ENCODE data around the gene EVI5. TPM values are rescaled to one million over a fixed set of nuclear protein-coding genes. Genes with fewer than 3 reads are reported as not detected.

Gene EVI5
- polyA plus RNA-seq, 1 donor from 2014 or later: 8.5 TPM

- H3K27ac ChIP-seq (ENCODE audit: low read length): no peak overlapping the region
- no peak for TF ChIP-seq SMC3 (conservative IDR thresholded peaks at IDR 0.05; ENCODE audit: poor library complexity)
- no peak for TF ChIP-seq TAF1 (IDR thresholded peaks at IDR 0.05; ENCODE audit: low read depth)
- no peak for TF ChIP-seq REST (IDR thresholded peaks at IDR 0.05; ENCODE audit: borderline replicate concordance)
- TF ChIP-seq RAD21 (conservative IDR thresholded peaks at IDR 0.05): no peak
- no peak for TF ChIP-seq POLR2AphosphoS5 (IDR thresholded peaks at IDR 0.05)
- TF ChIP-seq EZH2 (IDR thresholded peaks at IDR 0.05; ENCODE audit: borderline replicate concordance, insufficient read depth, low read length, poor library complexity, severe bottlenecking): no peak
- no peak for TF ChIP-seq MXI1 (conservative IDR thresholded peaks at IDR 0.05; ENCODE audit: poor library complexity, severe bottlenecking)
- no peak for TF ChIP-seq EP300 (conservative IDR thresholded peaks at IDR 0.05; ENCODE audit: poor library complexity, severe bottlenecking)
- no peak for TF ChIP-seq CTCF (IDR thresholded peaks at IDR 0.05; ENCODE audit: poor library complexity, severe bottlenecking)
- H3K9me2 ChIP-seq (ENCODE audit: insufficient read depth, low read length): no peaks in the 10 kb centered on the region
- no peaks in the 10 kb centered on the region for H3K36me3 ChIP-seq (ENCODE audit: insufficient read depth, low read length)
- H3K9me3 ChIP-seq (ENCODE audit: low read length): no peaks in the 10 kb centered on the region
- no peaks in the 10 kb centered on the region for H3K79me2 ChIP-seq (replicated peaks; ENCODE audit: insufficient read depth, low read length)
- H4K20me1 ChIP-seq (ENCODE audit: insufficient read depth): no peaks in the 10 kb centered on the region
- no peak overlapping the region for H3K9ac ChIP-seq (ENCODE audit: low read length)
- H3K27me3 ChIP-seq (ENCODE audit: insufficient read depth, low read depth, low read length): no peaks in the 10 kb centered on the region
- no peak overlapping the region for H3K4me2 ChIP-seq (ENCODE audit: low read length)
- no peaks in the 10 kb centered on the region for H3F3A ChIP-seq (ENCODE audit: insufficient read depth, low read length, poor library complexity, severe bottlenecking)
- no peak overlapping the region for H2AFZ ChIP-seq (ENCODE audit: low read depth, low read length)
- no peak overlapping the region for H3K4me3 ChIP-seq (ENCODE audit: low read length)
Measured at GRCh38 chr1:92509619-92510018, 275.3 kb downstream of the EVI5 start.

- H3K4me3 ChIP-seq (ENCODE audit: low read length): no peak overlapping the region
- no peak overlapping the region for H3K4me2 ChIP-seq (ENCODE audit: low read length)
- H3K9ac ChIP-seq (ENCODE audit: low read length): no peak overlapping the region
- no peaks in the 10 kb centered on the region for H3K79me2 ChIP-seq (replicated peaks; ENCODE audit: insufficient read depth, low read length)
- no peak overlapping the region for H3K27ac ChIP-seq (ENCODE audit: low read length)
- H3K27me3 ChIP-seq (ENCODE audit: insufficient read depth, low read depth, low read length): no peaks in the 10 kb centered on the region
- no peaks in the 10 kb centered on the region for H3K9me3 ChIP-seq (ENCODE audit: low read length)
- no peak for TF ChIP-seq SMC3 (conservative IDR thresholded peaks at IDR 0.05; ENCODE audit: poor library complexity)
- TF ChIP-seq REST (IDR thresholded peaks at IDR 0.05; ENCODE audit: borderline replicate concordance): no peak
- TF ChIP-seq POLR2AphosphoS5 (IDR thresholded peaks at IDR 0.05): no peak
- TF ChIP-seq EZH2 (IDR thresholded peaks at IDR 0.05; ENCODE audit: borderline replicate concordance, insufficient read depth, low read length, poor library complexity, severe bottlenecking): no peak
- TF ChIP-seq MXI1 (conservative IDR thresholded peaks at IDR 0.05; ENCODE audit: poor library complexity, severe bottlenecking): no peak
- TF ChIP-seq RAD21 (conservative IDR thresholded peaks at IDR 0.05): no peak
- no peak for TF ChIP-seq CTCF (IDR thresholded peaks at IDR 0.05; ENCODE audit: poor library complexity, severe bottlenecking)
- no peak for TF ChIP-seq EP300 (conservative IDR thresholded peaks at IDR 0.05; ENCODE audit: poor library complexity, severe bottlenecking)
- TF ChIP-seq TAF1 (IDR thresholded peaks at IDR 0.05; ENCODE audit: low read depth): no peak
- H3K36me3 ChIP-seq (ENCODE audit: insufficient read depth, low read length): no peaks in the 10 kb centered on the region
- no peak overlapping the region for H2AFZ ChIP-seq (ENCODE audit: low read depth, low read length)
- no peaks in the 10 kb centered on the region for H4K20me1 ChIP-seq (ENCODE audit: insufficient read depth)
- no peaks in the 10 kb centered on the region for H3K9me2 ChIP-seq (ENCODE audit: insufficient read depth, low read length)
- no peaks in the 10 kb centered on the region for H3F3A ChIP-seq (ENCODE audit: insufficient read depth, low read length, poor library complexity, severe bottlenecking)
Measured at GRCh38 chr1:92505015-92505692, 279.8 kb downstream of the EVI5 start.
